GM18520 (cell line): ENCODE results near the gene SRRM3.
"Not testable (repeated sequence)": the region's sequence is repeated elsewhere in the genome, so short reads cannot be mapped to it uniquely, and the experiment has no call there.

ENCODE experiments used
- ATAC-seq: cut with Tn5 transposase; IDR thresholded peaks from one replicate; pipeline ENCODE4 v1.9.1; 2021; ENCODE audit not compliant: unreplicated experiment

SRRM3 gene

DNA sequence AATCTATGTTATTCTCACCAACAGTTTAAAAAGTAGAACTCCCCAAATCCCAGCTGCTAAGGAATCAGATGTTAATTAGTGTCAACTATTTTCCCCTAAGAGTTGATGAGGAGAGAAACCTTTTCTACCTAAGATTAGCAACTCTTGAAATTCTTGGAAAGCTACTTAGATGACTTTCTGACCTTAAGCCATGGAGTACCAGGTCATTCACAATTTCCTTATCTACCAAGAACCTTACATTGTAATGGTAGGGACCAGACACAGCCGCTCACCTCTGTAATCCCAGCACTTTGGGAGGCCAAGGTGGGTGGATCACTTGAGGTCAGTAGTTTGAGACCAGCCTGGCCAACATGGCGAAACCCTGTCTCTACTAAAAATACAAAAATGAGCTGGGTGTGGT lies 133.7 kb downstream of the SRRM3 start:
- not testable (repeated sequence) for ATAC-seq

DNA sequence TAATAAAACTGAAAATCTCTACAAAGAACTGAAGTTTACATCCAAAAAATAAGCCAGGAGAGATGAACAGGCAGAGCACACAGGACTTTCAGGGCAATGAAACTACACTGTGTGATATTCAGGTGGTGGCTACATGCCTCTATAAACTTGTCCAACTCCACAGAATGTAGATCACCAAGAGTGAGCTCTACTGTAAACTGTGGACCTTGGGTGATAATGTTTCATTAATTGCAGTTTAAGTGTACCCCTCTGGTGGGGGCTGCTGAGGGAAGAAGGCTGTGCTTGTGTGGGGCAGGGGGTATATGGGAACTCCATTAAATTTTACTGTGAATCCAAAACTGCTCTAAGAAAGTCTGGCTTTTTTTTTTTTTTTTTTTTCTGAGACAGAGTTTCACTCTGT lies 134.4 kb downstream of the SRRM3 start:
- ATAC-seq = no peak
